Endodermal cell (in vitro differentiated cells): ENCODE data around the gene RXFP1. TPM values are rescaled to one million over a fixed set of nuclear protein-coding genes. Genes with fewer than 3 reads are reported as not detected.

Experiments
- DNase-seq: peaks from one replicate; pipeline ENCODE4 v3.0.0-alpha.2; 2017
- H3K27ac ChIP-seq: 2 replicates; pipeline ENCODE4 v1.5.1; 2013; ENCODE audit warnings: mild to moderate bottlenecking, low read depth, low read length, moderate library complexity
- H3K27me3 ChIP-seq: 2 replicates; pipeline ENCODE4 v1.6.1; 2013; ENCODE audit warnings: mild to moderate bottlenecking, low read length, moderate library complexity; ENCODE audit not compliant: insufficient read depth, control insufficient read depth, poor library complexity, severe bottlenecking
- H3K36me3 ChIP-seq: 2 replicates; pipeline ENCODE4 v1.7.0; 2013; ENCODE audit warnings: mild to moderate bottlenecking, low read length, moderate library complexity; ENCODE audit not compliant: control insufficient read depth, insufficient read depth
- H3K4me1 ChIP-seq: one replicate; pipeline ENCODE4 v1.7.0; 2013; ENCODE audit warnings: low read length; ENCODE audit not compliant: control insufficient read depth, insufficient read depth
- H3K4me3 ChIP-seq: 2 replicates; pipeline ENCODE4 v1.5.1; 2013; ENCODE audit warnings: mild to moderate bottlenecking, low read length, moderate library complexity
- H3K9ac ChIP-seq: 2 replicates; pipeline ENCODE4 v1.6.1; 2013; ENCODE audit warnings: mild to moderate bottlenecking, low read length, moderate library complexity; ENCODE audit not compliant: poor library complexity, severe bottlenecking; ENCODE audit errors: extremely low read depth
- H3K9me3 ChIP-seq: 2 replicates; pipeline ENCODE4 v1.6.1; 2013; ENCODE audit warnings: mild to moderate bottlenecking, low read length, moderate library complexity; ENCODE audit not compliant: control insufficient read depth
- H3K27ac Mint-ChIP-seq: 2 replicates; pipeline ENCODE4 v1.8.0; 2020; ENCODE audit warnings: mixed read lengths
- H3K27me3 Mint-ChIP-seq: 2 replicates; pipeline ENCODE4 v1.8.0; 2021; ENCODE audit warnings: mild to moderate bottlenecking, mixed read lengths; ENCODE audit not compliant: insufficient read depth
- H3K36me3 Mint-ChIP-seq: 2 replicates; pipeline ENCODE4 v1.8.0; 2020; ENCODE audit warnings: low read depth, mixed read lengths
- H3K4me1 Mint-ChIP-seq: 2 replicates; pipeline ENCODE4 v1.8.0; 2020; ENCODE audit warnings: mixed read lengths
- H3K4me3 Mint-ChIP-seq: 2 replicates; pipeline ENCODE4 v1.8.0; 2020; ENCODE audit warnings: mild to moderate bottlenecking, moderate library complexity, mixed read lengths
- H3K9me3 Mint-ChIP-seq: 2 replicates; pipeline ENCODE4 v1.8.0; 2020; ENCODE audit warnings: mild to moderate bottlenecking, mixed read lengths
- WGBS, 2 experiments: methylation state at CpG; one replicate each; pipeline versions ENCODE4 v1.1.5 to v1.1.7; 2013; ENCODE audit warnings: missing lambda C conversion rate in 2 of 2, mixed read lengths in 1 of 2; ENCODE audit not compliant: insufficient coverage in 1 of 2, insufficient read length in 1 of 2; 5-methylcytosine and 5-hydroxymethylcytosine counted together
- total RNA-seq, 2 donors: library from RNA; stranded (reverse); fragmentation: NEBNext Ultra II Directional in 1 of 2; extraction: Animal tissue kit (Norgen Biotek cat#: 25700) in 1 of 2; gene quantifications; 2 replicates in 1 of 2; 3 replicates in 1 of 2; pipeline ENCODE4 v1.2.1, GENCODE V29; 2021
- TF ChIP-seq, protein P1 (sequence below): fragments of 200-600 bp; sonication (generic); conservative IDR thresholded peaks from 2 replicates; pipeline ENCODE4 v1.5.0; 2021; ENCODE audit warnings: antibody characterized with exemption, mild to moderate bottlenecking

Gene RXFP1
- total RNA-seq, 2 donors from 2014 or later: not detected

DNA sequence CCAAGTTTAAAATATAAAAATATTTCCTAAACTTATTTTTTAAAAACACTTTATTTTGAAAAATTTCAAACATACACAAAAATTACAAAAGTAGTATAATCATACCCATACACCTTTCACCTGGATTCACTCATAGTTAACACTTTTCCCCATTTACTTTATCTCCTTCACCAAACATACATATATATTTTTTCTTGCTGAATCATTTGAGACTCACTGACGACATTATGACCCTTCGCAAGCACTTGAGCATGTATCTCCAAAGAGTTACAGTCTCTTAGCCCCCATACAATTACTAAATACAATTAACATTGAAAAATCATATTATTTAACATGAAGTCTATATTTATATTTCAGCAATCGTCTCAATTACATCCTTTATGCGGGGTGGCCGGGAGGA lies 19.8 kb downstream of the RXFP1 start:
- Histone ChIP-seq H3K36me3 (no peaks in the 10 kb centered on the region), H3K9ac (no peak overlapping the region), H3K4me1 (no peaks in the 10 kb centered on the region), H3K9me3 (no peaks in the 10 kb centered on the region), H3K27me3 (no peaks in the 10 kb centered on the region), H3K27ac (no peak overlapping the region), H3K4me3 (no peak overlapping the region)
- Mint-ChIP-seq H3K9me3 (no peaks in the 10 kb centered on the region), H3K36me3 (no peaks in the 10 kb centered on the region), H3K4me3 (no peak overlapping the region), H3K4me1 (no peaks in the 10 kb centered on the region), H3K27ac (no peak overlapping the region), H3K27me3 (no peaks in the 10 kb centered on the region)
- TF ChIP-seq, protein P1, sequence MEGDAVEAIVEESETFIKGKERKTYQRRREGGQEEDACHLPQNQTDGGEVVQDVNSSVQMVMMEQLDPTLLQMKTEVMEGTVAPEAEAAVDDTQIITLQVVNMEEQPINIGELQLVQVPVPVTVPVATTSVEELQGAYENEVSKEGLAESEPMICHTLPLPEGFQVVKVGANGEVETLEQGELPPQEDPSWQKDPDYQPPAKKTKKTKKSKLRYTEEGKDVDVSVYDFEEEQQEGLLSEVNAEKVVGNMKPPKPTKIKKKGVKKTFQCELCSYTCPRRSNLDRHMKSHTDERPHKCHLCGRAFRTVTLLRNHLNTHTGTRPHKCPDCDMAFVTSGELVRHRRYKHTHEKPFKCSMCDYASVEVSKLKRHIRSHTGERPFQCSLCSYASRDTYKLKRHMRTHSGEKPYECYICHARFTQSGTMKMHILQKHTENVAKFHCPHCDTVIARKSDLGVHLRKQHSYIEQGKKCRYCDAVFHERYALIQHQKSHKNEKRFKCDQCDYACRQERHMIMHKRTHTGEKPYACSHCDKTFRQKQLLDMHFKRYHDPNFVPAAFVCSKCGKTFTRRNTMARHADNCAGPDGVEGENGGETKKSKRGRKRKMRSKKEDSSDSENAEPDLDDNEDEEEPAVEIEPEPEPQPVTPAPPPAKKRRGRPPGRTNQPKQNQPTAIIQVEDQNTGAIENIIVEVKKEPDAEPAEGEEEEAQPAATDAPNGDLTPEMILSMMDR: no peak
- WGBS, 2 experiments: 90 to 92% methylated on average over 1 to 5 of the region's 5 CpGs
- no peak for DNase-seq

DNA sequence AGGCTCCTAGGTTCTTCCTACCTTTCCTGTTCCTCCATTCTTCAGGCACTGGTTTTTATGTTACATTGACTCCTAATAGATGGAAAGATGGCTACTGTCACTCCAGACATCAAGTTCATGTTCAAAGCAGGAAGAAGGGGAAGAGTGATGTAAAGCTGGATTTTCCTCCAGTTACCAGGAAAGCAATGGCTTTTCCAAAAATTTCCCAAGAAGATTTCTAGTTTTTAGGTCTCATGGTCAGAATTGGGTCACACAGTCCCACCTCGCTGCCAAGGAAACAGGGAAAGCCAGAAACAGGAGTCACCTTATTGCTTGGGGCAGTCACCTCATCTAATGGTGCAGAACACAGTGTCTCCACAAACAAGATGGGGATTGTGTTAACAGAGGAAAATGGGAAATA lies 21.5 kb downstream of the RXFP1 start:
- WGBS, 2 experiments: 88 to 100% methylated on average over 1 of the region's 1 CpG
- Histone ChIP-seq H3K9me3 (no peaks in the 10 kb centered on the region), H3K4me3 (no peak overlapping the region), H3K9ac (no peak overlapping the region), H3K36me3 (no peaks in the 10 kb centered on the region), H3K27ac (no peak overlapping the region), H3K4me1 (no peaks in the 10 kb centered on the region), H3K27me3 (no peaks in the 10 kb centered on the region)
- Mint-ChIP-seq H3K36me3 (no peaks in the 10 kb centered on the region), H3K4me3 (no peak overlapping the region), H3K4me1 (no peaks in the 10 kb centered on the region), H3K27ac (no peak overlapping the region), H3K27me3 (no peaks in the 10 kb centered on the region), H3K9me3 (peaks cover 5% of the 10 kb centered on the region)
- TF ChIP-seq, protein P1: no peak
- DNase-seq: no peak

DNA sequence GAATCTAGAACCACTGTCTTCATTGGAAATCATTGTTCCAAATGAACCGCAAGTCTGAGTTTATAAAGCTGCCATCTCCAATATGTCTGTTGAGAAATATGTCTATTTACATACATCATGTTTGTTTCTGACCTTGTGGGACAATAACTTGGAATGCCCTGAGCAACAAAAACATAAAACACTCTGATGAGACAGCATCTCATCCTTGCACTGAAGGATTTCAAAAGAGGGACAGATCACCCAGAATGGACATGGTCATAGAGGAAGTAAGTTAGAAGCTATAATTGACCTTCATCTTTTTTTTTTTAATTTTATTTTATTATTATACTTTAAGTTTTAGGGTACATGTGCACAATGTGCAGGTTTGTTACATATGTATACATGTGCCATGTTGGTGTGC lies 22.5 kb downstream of the RXFP1 start:
- Histone ChIP-seq H3K27ac (no peak overlapping the region), H3K9ac (no peak overlapping the region), H3K9me3 (no peaks in the 10 kb centered on the region), H3K4me1 (no peaks in the 10 kb centered on the region), H3K36me3 (no peaks in the 10 kb centered on the region), H3K4me3 (no peak overlapping the region), H3K27me3 (no peaks in the 10 kb centered on the region)
- Mint-ChIP-seq H3K36me3 (no peaks in the 10 kb centered on the region), H3K27ac (no peak overlapping the region), H3K4me1 (no peaks in the 10 kb centered on the region), H3K9me3 (peaks cover 6% of the 10 kb centered on the region), H3K27me3 (no peaks in the 10 kb centered on the region), H3K4me3 (no peak overlapping the region)
- whole genome bisulfite sequencing, 2 experiments: 100% methylated on average over 1 of the region's 1 CpG
- no peak for DNase-seq
- TF ChIP-seq, protein P1: no peak
